HT1080 (cell line): ENCODE results near the gene TAF13. TPM values are rescaled to one million over a fixed set of nuclear protein-coding genes. Genes with fewer than 3 reads are reported as not detected.
"Not testable (repeated sequence)": the region's sequence is repeated elsewhere in the genome, so short reads cannot be mapped to it uniquely, and the experiment has no call there.

Source experiments
- DNase-seq: peaks from one replicate; pipeline ENCODE4 v3.0.0-alpha.2; 2015; ENCODE audit warnings: low read depth
- small RNA-seq: library from RNA; depleted of rRNA; stranded (forward); fragments of <200 nt; gene quantifications from one replicate; pipeline ENCODE3, GENCODE V24; 2014
- total RNA-seq: library from RNA; depleted of rRNA; stranded (reverse); fragments of >200 nt; shearing (Covaris generic); gene quantifications from 2 replicates; pipeline ENCODE4 v1.2.3, GENCODE V29; 2014; rRNA removed

TAF13 gene
- total RNA-seq, 1 experiment from 2014 or later, result 60.0 TPM

GRCh38 chr1:109048335-109048734 lies 27.5 kb downstream of the TAF13 start:
- DNase-seq, result no peak

GRCh38 chr1:109047339-109047738 lies 28.5 kb downstream of the TAF13 start:
- no peak for DNase-seq

DNA sequence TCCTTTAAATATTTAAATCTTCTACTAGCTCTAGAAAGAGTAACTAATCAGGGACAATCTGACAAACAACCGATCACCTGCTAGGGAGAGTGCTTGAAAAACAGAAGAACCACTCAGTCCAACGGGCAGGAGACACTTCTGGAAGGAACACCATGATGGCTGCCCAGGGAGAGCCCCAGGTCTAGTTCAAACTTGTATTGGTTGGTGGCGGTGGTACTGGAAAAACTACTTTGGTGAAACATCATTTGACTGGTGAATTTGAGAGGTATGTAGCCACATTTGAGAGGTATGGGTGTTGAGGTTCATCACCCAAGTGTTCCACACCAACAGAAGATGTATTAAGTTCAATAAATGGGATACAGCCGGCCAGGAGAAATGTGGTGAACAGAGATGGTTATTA lies 29.1 kb downstream of the TAF13 start:
- DNase-seq, result no peak

DNA sequence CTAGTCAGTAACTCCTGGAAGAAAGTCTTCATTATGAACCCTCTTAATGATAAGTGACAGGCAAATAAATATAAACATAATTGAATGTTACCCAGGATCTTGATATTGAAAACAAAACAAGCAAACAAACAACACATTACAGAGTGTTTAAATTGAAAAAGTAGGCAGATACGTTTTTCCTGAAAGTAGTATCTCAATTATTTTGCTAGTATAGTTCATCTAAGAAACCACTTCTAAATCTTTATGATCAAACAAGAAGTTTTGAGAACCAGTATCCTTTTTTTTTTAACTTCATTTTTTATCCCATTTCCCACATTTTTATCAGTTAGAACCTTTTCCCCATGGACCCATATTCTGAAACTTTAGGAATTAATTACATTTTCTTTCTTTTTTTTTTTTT lies 30.2 kb downstream of the TAF13 start:
- no peak for DNase-seq

DNA sequence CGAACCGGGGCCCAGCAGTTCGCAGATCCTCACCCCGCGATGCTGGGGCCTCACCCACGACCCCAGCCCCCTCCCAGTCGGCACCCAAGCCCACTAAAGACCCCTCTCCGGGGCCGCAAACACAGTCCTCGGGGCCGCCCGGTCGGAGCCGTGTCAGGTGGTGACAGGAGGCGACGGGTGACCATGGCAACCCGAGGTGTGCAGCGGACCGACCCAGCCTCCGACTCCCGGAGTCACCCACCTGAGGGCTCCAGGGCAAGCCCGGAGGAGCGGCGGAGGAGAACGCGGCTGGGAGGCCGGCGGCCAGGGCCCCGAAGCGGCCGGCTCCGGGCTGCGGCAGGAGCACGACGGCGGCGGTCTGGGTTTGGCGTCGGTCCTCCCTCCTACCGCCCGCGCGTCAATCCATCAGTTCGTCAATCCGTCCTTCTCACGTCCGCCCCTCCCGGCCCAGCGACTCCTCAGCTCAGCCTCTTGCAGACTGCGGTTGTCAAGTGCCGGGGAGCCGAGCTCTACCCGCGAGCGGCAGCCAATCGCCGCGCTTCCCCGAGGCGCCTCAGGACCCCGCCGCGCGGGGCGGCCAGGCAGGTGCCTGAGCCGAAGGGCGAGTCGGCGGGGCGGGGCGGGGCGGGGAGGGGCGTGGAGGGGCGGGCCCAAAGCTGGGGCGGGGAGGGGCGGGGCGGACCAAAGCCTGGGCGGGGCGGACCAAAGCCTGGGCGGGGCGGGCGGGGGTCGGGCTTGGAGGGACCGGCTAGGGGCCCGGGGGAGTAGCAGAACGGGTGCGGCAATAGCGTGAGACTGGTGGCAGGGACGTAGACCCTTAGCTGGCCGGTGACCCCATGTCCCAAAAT lies 34.0 kb downstream of the TAF13 start, which contains the start of gene WDR47:
TSS of gene WDR47 (minus strand) at position 482 of the 848 bp plus-strand sequence. CDS start 18,590 bp downstream, outside the sequence.
- peak; percentile 91 for DNase-seq

GRCh38 chr1:109040989-109041620 lies 34.7 kb downstream of the TAF13 start:
- peak; percentile 6 for DNase-seq

DNA sequence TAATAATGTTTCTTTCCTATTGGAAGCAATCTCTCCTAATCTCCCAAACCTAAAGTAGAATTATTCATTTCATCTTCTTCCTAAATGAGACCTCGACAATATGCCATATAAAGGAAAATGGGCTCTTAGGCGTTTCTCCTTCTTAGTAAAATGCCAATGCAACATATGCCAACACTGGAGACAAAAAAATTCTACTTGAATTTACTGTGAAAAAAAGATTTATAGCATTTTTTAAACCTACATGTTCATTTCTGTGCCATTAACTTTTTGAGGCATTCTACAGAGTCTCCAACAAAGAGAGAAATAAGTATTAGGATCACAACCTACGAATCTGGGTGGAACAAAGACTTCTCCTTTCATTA lies 35.2 kb downstream of the TAF13 start:
- no peak for DNase-seq

DNA sequence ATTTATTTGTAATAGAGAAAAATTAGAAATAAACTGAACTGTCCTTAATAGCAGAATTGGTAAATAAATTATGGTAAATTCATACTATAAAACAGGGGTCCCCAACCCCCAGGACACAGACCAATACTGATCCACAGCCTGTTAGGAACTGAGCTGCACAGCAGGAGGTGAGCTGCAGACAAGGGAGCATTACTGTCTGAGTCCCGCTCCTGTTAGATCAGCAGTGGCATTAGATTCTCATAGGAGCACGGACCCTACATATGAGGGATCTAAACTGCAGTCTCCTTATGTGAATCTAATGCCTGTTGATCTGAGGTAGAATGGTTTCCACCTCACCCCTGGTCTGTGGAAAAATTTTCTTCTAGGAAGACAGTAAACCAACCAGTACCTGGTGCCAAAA lies 41.4 kb downstream of the TAF13 start:
- DNase-seq, result no peak

DNA sequence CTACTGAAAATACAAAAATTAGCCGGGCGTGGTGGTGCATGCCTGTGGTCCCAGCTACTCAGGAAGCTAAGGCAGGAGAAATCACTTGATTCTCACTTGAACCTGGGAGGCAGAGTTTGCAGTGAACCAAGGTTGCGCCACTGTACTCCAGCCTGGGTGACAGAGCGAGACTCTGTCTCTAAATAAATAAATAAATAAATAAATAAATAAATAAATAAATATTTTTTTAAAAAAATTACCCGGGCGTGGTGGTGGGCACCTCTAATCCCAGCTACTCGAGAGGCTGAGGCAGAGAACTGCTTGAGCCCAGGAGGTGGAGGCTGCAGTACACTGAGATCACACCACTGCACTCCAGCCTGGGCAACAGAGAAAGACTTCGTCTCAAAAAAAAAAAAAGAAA lies 46.3 kb downstream of the TAF13 start:
- not testable (repeated sequence) for DNase-seq

DNA sequence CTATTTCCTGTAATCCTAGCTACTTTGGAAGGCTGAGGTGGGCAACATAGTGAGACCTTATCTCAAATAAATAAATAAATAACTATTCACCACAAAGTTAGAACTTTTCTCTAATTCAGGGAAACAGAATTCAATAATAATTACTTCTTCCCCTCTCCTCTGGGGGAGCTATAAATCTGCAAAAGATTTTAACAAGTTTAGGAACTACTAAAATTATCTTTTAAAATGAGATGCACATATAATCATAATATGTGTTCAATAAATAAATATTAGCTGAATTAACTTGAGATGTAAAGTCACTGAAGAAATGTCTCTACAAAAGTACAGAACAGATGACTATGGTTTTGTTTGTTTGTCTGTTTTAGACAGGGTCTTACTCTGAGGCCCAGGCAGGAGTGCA lies 48.0 kb downstream of the TAF13 start:
- DNase-seq, result no peak

DNA sequence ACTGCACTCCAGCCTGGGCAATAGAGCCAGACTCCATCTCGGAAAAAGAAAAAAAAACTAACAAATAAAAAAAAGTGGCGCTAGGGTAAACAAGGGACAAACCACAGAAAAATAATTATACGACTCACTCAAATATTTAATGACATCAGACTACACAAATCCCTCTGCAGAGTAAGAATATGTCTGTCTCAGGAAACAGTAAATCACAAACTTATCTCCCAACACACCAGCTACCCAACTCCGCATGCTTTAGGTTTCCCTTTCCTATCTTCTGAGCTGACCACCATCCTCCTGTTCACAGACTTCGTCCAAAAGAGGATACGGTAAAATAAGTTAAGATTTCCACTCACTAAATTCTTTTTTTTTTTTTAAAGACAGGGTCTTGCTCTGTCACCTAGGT lies 50.1 kb downstream of the TAF13 start:
- no peak for DNase-seq

GRCh38 chr1:109024646-109025045 lies 51.2 kb downstream of the TAF13 start:
- no peak for DNase-seq

DNA sequence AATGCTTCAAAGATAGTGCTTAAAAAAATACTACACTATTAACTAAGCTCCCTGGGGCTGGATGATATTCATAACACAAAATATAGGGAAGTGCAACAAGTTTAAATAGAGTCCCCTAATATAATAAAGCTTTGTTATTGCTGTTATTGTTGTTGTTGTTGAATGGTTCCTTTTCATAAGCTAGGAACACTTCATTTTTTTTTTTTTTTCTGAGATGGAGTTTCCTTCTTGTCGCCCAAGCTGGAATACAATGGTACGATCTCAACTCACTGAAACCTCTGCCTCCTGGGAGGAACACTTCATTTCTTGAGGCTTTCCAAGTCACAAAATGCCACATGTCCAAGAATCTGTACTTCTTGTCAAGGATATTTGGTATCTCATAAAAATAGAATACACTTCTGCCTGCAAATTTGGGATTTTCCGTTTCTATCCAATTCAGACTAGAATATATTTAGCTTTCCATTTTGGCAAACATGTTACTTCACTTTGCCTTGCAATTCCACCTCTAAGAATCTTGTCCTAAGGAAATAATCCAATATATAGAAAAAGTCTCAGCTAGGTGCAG lies 55.0 kb downstream of the TAF13 start:
- DNase-seq, result no peak

- not testable (repeated sequence) for DNase-seq
Observed at GRCh38 chr1:109017719-109018118, 58.1 kb downstream of the TAF13 start.

- DNase-seq, result no peak
Observed at GRCh38 chr1:109017134-109017533, 58.7 kb downstream of the TAF13 start.

Small RNA genes within 50 kb of the gene (small RNA-seq; reads per million reads assigned to genes)
- not detected for gene AL356488.2
- not detected for gene BX679664.1

Other genes with a start within 250 kb of the TAF13 start
- 2.7 and 5.0 TPM in 2 replicates for gene AKNAD1, start 218.9 kb downstream of the TAF13 start, total RNA-seq
- gene GPSM2, start 199.0 kb downstream of the TAF13 start, total RNA-seq, result 28.8 and 34.1 TPM in 2 replicates
- gene CLCC1, start 112.5 kb downstream of the TAF13 start, total RNA-seq, result 20.6 and 22.7 TPM in 2 replicates
- gene WDR47, start 33.9 kb downstream of the TAF13 start, total RNA-seq, result 9.2 and 16.6 TPM in 2 replicates
- 7.5 and 10.6 TPM in 2 replicates for gene TMEM167B, start 14.8 kb upstream of the TAF13 start, total RNA-seq
- 0.73 and 1.3 TPM in 2 replicates for gene ELAPOR1, start 38.1 kb upstream of the TAF13 start, total RNA-seq
- gene SARS1, start 137.9 kb upstream of the TAF13 start, total RNA-seq, result 173 and 183 TPM in 2 replicates
- 1.5 and 1.7 TPM in 2 replicates for gene CELSR2, start 173.5 kb upstream of the TAF13 start, total RNA-seq
- gene PSRC1, start 207.1 kb upstream of the TAF13 start, total RNA-seq, result 62.1 and 65.2 TPM in 2 replicates
- not detected in 2 replicates for gene MYBPHL, start 231.0 kb upstream of the TAF13 start, total RNA-seq